Non-pigmented ciliary epithelial cell (primary cell): ENCODE measurements around the gene CREBRF.
"Not testable (repeated sequence)": the region's sequence is repeated elsewhere in the genome, so short reads cannot be mapped to it uniquely, and the experiment has no call there.

Source experiments
- DNase-seq: peaks from one replicate; pipeline ENCODE4 v3.0.0-alpha.2; 2010; ENCODE audit warnings: low read depth

The CREBRF gene

DNA sequence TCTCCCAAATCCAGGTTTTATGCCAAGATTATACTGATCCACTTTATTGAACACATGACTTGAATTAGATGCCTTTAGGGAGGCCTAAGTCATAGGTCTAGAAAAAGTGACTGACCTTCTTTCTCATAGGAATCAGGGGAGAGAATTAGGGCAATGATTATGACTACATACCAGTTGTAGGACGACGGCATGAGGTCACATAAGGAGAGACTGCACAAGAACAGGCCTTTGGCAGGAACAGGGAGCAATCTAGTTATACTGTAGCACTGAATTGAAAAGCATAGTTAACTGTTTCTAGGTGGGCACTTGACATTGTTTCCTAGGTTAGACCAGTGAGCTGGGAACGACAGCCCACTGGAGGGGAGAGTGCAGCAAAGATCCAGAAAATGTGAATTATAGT lies 22.7 kb downstream of the CREBRF start:
- no peak for DNase-seq

DNA sequence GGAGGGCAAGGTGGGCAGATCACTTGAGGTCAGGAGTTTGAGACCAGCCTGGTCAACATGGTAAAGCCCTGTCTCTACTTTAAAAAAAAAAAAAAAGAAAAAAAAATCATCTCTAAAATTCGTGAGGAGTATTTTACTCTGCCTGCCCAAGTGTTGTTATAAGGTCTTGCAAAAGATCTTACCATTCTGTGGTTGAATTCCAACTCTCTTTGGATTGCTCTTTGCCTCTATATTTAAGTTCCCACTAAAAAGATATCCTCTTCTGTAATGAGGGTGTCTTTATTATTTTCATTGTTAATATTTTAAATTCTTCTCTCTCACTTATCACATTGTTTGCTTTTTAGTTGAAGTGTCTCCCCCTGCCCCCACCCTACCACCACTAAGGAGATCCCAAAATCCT lies 33.4 kb downstream of the CREBRF start:
- no peak for DNase-seq

DNA sequence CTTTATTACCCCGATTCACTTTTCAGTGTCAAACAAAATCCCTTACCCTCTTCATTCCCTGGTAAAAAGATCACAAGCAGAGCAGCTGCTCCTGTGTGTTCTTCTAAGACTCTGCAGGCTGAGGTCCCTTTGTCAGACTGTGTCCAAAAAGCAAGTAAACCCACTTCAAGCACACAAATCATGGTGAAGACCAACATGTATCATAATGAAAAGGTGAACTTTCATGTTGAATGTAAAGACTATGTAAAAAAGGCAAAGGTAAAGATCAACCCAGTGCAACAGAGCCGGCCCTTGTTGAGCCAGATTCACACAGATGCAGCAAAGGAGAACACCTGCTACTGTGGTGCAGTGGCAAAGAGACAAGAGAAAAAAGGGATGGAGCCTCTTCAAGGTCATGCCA lies 34.5 kb downstream of the CREBRF start:
- DNase-seq = no peak

DNA sequence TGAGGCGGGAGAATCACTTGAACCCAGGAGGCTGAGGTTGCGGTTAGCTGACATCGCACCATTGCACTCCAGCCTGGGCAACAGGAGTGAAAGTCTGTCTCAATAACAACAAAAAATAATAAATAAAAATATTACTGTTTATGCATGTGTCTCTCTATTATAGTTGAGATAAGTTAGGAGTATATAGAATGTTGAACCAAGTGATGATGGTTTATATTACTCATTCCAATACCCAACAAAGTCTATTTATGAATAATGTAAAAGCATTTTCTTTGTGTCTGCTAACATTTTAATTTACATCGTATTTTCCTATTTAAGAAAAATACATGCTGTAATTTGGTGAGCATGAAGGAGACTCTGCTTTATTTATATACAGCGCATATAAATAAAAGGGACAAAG lies 35.8 kb downstream of the CREBRF start:
- DNase-seq = no peak

DNA sequence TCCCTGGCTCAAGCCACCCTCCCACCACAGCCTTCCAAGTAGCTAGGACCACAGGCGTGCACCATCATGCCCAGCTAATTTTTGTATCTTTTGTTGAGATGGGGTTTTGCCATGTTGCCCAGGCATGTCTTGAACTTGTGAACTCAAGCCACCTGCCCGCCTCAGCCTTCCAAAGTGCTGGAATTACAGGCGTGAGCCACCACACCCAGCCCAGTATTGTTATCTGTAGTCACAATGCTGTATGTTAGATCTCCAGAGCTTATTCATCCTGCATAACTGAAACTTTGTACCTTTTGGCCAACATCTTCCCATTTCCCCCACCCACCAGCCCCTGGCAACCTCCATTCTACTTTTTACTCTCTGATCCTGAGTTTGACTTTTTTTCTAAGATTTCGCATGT lies 37.5 kb downstream of the CREBRF start:
- no peak for DNase-seq

DNA sequence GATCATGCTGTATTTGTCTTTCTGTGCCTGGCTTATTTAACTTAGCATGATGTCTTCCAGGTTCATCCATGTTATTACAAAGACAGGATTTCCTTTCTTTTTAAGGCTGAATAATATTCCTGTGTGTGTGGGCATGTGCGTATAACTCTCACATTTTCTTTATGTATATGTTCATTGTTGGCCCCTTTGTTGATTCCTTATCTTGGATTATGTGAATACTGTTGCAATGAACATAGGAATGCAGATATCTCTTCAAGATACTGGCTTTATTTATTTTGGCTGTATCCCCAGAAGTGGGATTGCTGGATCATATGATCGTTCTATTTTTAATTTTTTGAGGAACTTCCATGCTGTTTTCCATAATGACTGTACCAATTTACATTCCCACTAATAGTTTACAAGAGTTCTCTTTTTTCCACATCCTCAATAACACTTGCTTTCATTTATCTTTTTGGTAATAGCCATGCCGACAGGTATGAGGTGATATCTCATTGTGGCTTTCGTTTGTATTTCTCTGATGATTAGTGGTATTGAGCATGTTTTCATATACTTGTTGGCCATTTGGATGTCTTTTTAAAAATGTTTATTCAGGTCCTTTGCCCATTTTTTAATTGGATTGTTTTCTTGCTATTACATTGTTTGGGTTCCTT lies 38.0 kb downstream of the CREBRF start:
- peak; percentile 72 for DNase-seq

DNA sequence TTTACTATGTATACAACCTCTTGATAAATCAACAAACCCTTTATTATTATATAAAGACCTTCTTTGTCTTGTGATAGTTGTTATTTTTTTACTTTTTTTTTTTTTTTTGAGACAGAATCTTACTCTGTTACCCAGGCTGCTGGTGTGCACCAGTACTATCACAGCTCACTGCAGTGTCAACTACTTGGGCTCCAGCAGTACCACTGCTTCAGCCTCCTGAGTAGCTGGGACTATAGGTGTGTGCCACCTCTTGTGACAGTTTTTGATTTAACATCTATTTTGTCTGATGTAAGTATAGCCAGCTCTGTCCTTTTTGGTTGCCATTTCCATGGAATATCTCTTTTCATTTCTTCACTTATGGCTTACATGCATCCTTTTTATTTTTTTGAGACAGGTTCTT lies 42.6 kb downstream of the CREBRF start:
- no peak for DNase-seq

DNA sequence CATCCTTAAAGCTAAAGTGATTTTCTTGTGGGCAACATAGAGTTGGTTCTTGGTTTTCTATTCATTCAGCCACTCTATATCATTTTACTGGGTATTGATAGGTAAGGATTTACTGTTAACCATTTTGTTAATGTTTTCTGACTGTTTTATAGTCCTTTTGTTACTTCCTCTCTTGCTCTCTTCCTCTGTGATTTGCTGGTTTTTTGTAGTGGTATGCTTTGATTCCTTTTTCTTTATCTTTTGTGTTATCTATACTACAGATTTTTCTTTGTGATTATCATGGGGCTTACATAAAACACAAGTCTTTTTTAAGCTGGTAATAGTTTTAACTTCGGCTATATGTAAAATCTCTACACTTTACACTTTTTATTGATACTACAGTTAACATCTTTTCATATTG lies 43.3 kb downstream of the CREBRF start:
- no peak for DNase-seq

DNA sequence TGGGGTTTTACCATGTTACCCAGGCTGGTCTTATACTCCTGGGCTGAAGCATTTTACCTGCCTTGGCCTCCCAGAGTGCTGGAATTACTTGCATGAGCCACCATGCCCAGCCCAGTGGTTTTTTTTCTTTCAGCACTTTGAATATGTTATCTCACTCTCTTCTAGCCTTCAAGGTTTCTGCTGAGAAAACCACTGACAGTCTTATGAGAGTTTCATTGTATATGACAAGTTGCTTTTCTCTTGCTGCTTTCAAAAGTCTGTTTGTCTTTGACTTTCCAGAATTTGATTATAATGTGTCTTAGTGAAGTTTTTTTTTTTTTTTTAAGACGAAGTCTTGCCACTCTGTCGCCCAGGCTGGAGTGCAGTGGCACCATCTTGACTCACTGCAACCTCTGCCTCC lies 45.1 kb downstream of the CREBRF start:
- DNase-seq = no peak

DNA sequence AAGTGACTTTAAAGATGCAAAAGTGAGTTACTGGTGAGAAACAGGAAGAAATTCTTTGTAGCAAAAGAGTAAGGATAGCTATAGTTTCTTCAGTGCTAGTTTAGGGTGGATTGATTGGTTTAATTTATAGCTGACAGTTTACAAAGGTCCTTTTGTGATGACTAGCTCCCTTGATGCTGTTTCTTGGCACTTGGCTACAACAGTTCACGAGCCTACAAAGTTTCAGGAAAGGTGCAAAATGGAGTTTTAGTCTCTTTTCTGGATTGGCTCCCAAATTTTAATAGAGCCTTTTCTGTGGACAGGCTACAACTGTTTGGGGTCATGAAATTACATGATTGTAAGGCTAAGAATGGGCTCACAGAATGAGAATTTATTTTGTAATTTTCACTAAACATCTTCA lies 47.3 kb downstream of the CREBRF start:
- DNase-seq = no peak

DNA sequence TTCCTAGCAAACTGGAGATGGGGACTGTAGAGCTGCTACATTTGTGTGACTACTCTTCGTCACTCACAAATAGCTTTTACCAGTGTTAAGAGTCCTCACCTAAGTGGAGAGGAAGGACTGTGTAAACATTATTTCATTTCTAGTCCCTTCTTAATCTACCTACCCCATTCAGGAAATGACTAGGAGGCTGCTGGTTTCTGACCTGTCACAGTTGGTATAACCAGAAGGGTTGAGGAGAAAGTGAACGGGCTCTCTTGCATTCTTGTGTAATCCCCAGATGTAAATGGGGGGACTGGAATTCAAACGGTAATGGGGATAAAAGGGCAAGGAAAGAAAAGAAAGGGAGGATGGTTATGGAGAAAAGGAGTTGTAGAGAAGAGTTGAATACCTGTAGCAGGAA lies 52.8 kb downstream of the CREBRF start:
- DNase-seq = no peak

DNA sequence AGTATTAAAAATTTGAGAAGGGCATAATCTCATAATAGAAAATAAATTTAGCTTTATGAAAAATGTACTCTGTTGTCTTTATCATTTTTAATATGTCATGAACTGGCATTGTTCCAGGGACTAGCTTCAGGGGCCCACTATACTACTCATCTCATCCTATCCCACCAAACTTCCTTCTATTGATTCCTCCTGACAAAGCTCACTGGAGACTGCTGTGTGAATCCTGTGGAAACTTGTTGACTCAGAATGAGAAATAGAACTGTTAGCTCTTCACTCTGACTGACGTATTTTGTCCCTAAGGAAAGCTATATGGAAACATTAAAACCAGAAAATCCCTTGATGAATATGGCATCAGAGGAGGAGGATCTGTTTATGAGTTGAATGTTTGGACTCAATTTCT lies 58.4 kb downstream of the CREBRF start:
- no peak for DNase-seq

DNA sequence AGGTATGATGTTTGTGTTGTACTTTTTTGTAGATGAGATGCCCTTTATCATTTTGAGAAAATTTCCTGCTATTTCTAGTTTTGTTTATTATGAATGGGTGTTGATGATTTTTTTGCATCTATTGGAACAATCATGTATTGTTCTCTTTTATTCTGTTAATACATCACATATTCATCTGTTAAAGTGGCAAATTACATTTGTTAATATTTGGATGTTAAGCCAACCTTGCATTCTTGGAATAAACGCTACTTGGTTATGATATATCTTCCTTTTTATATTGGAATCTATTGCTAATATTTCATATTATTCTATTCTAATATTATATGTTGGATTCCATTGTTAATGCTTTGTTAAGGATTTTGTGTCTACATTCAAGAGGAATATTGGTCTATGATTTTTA lies 63.6 kb downstream of the CREBRF start:
- DNase-seq = no peak

DNA sequence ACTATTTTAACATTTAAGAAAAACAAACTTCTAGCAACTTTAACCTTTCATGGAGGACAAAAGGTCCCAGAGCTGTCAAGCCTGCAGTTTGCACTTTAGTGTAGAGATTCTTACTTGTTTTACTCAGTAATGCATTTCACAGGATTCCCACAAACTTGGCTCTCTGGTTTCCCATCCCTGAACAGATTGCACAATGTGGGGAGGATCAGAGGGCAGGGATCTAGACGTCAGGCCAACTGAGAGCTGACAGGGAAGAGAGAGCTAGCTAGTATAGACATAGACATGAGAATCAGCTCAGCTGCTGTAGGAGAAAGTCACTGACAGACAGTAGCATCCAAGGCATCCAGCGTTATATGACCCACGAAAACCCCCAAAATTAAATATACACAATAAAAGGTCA lies 67.3 kb downstream of the CREBRF start:
- DNase-seq = no peak

DNA sequence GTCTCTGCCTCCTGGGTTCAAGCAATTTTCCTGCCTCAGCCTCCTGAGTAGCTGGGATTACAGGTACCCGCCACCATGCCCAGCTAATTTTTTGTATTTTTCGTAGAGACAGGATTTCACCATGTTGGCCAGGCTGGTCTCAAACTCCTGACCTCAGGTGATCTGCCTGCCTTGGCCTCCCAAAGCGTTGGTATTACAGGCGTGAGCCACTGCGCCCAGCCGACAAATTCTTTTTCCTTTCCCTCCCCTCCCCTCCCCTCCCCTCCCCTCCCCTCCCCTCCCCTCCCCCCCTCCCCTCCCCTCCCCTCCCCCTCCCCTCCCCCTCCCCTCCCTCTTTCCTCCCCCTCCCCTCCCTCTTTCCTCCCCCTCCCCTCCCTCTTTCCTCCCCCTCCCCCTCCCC lies 76.0 kb downstream of the CREBRF start:
- not testable (repeated sequence) for DNase-seq

DNA sequence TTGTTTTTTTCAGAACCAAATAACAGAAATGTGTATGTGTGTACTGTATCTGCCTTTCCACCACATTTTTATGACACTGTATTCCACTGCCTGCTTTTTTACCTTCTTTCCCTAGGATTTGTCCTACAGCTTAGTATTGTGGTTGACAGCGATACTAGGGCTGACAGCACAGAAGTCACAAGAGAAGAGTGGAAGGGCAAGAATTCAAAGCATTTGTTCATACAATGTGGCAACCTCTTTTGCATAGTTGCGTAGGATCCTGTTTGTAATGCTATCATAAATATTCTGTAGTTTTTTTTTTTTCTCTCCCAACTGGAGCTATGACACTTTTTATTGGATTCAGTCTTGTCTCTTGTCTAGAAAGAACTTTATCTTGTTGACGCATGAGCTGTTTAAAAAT lies 82.6 kb downstream of the CREBRF start:
- DNase-seq = no peak

DNA sequence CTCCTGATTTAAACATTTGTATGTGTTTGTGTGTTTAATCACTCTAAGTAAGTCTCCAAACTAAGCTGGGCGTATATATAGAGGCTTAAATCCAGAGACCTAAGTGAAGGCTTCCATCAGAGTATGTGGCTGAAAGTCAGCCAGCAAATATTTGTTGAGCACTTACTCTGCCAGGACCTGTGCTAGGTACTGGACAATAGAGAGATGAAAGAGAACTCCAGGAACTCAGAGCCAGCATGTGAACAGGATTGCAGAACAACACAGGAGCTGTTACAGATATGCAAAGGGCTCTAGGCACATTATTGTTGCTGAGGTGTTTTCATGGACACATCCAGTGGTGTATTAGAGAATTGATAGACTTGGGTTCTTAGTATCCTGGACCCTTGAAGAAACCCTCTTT lies 83.5 kb downstream of the CREBRF start:
- DNase-seq = no peak

DNA sequence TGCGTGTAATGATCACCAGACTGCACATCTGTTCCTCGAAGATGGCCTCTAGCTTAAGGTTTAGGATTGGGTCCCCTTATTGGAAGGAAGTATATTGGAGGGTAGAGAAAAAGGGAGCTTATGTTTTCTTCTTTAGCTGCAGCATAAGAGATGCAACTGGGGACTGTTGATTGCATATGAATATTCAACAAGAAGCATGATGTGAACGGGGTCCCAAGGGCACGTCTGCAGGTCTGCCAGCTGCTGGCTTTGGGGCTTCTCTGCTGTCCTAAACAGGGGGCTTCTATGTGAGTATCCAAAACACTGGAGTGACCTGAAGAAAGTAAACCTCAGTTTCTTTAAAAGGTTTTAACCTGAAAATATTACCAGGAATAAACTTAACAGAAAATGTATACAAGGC lies 84.6 kb downstream of the CREBRF start:
- DNase-seq = no peak

DNA sequence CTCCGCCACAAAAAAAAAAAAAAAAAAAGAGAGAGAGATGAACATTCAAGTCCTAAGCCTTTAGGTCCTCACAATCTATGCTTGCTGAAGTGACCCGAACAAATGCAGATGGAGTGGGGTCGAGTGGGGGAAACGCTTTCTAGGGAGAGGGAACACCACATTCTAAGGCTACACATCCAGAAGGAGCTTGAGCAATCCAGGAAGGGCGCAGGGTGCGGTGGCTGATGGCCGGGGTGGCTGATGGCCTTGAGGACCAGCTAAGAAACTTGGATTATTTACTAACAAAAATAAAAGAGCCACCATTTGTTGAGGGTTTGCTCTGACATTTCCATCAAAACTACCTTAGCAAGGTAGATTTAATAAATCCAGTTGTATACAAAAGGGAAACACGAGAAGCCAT lies 87.4 kb downstream of the CREBRF start:
- DNase-seq = no peak

DNA sequence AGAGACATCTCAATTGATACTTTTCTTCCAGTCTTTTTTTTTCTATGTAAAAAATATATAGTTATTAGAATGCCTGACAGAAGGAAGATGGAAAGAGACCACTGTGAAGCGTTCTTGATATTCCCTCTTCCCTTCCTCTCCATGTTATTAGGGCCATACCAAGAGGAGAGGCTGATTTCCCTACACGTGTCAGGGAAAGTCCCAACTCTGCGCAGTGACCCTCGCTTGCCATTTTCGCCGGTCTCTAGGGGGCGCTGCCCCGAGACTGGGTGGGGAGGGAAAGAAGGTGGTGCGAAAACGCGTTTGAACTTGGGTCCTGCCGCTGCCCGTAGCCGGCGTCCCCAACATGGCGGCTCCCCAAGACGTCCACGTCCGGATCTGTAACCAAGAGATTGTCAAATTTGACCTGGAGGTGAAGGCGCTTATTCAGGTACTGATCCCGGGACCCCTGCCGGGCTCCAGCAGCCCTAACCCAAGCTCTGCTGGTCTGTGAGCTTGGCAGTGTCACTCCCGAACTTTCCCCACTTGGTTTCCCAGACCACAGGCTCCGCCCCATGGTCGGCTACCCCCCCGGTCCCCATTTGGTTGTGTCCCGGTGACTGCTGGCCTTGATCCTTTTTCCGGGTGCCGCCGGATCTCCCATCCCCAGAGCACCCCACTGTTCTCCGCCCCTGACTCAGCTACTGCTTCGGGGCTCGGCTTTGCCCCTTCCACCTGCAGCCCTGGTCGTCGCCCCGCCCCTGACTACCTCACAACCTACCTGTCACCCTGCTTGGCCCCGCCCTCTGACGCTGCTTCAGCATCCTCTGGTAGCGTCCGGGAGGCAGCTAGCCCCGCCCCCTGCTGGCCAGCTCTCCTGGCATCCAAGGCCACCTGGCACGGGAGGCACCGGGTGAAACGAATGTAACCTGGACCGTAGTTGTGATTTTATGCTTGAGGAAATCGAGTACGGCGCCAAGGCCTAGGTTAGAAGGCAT lies 88.3 kb downstream of the CREBRF start, which contains the start of gene BNIP1:
Gene BNIP1, plus strand, starts transcription at position 332 of the 977 bp plus-strand sequence. Its CDS starts 15 bp downstream, at position 347.
- DNase-seq = peak; percentile 77

DNA sequence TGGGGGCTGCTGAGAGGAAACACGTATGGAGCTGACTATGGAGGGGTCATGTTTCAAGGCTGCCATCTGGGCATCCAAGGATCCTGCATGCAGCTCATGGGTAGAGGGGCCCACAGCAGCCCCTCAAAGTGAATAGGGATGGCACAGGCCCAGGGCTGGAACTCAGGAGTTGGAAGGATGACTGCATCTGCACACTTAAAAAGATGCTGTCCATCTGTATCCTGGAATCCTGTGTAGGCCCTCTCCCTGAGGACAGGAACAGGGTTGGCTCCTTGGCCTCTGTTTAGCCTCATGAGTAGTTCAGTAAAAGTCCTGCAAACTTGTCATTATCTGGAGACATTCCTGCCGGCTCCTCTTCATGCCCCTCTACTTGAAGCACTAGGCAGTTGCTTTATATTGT lies 92.2 kb downstream of the CREBRF start:
- DNase-seq = no peak

DNA sequence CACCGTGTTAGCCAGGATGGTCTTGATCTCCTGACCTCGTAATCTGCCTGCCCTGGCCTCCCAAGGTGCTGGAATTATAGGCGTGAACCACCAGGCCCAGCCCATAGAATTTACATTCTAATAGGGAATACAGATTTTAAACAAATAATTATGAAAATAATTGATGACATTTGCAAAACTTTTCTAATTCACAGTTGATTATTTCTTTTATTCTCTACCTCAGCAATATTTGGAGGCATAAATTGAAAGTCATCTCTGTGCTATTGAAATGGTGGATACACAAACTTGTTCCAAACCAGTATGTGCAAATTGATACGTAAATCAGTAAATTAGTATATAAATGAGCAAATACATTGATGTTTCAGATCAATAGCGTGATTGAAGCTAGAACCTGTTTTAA lies 96.4 kb downstream of the CREBRF start:
- no peak for DNase-seq

DNA sequence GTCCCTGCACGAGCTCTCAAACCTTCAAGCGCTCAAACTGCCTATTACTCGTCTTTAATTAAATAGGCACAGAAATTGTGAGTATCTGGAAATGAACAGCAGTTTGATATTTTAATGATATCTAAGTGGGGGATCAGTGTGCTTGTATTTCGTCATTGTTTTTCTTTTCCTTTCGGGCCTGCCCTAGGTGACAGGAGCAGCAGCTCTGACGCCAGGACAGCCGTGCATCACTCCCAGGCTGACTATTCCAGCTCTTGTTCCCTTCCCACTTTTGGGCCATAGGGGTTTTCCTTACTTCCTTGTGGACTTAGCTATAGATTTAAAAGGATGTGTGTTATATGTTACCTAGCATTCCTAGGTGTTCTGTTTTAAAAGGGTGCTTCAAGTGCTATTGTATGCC lies 97.7 kb downstream of the CREBRF start:
- no peak for DNase-seq
